HG03025 (cell line): ENCODE data around the gene NCKAP5.

Experiments used
- ATAC-seq: cut with Tn5 transposase; IDR thresholded peaks from one replicate; pipeline ENCODE4 v1.9.1; 2021; ENCODE audit warnings: mild to moderate bottlenecking, moderate library complexity; ENCODE audit not compliant: unreplicated experiment, low FRiP score

Gene NCKAP5

DNA sequence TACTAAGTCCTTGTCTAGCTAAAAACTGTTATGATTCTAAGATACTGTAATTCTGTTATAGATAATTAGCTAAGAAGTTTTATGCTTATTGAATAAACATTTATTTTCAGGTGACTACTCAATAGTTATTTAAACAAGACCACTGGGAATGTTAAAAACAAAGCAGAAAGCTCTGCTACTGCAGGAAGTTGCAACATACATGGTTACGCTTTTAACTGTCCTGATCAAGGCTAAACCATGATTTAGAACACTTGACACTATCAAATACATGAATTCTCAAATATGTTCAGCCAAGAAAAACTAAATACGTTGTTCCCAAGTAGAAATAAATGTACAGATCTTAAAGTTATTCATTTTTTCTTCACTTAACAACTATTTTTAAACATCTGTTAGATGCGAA, 263.9 kb downstream of the NCKAP5 start:
- ATAC-seq: no peak

DNA sequence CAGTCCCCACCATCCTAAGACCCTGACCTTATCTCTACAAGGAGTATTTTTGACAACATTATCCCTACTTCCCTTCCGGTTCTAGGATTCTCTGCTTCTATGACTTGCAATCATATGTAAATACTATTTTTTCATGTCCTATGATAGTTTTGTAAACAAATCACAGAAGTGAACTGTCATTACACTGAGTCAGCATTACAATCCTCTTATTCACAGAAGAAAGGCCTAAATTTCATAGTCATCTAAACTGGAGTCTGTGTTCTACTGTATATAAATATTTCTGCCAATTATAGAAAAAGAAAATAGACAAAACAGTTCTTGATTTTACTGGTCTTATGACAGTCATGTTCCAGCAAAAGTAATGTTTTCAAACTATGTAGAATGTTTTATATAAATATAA, 265.1 kb downstream of the NCKAP5 start:
- no peak for ATAC-seq

GRCh38 chr2:133296401-133296800, 271.9 kb downstream of the NCKAP5 start:
- no peak for ATAC-seq

DNA sequence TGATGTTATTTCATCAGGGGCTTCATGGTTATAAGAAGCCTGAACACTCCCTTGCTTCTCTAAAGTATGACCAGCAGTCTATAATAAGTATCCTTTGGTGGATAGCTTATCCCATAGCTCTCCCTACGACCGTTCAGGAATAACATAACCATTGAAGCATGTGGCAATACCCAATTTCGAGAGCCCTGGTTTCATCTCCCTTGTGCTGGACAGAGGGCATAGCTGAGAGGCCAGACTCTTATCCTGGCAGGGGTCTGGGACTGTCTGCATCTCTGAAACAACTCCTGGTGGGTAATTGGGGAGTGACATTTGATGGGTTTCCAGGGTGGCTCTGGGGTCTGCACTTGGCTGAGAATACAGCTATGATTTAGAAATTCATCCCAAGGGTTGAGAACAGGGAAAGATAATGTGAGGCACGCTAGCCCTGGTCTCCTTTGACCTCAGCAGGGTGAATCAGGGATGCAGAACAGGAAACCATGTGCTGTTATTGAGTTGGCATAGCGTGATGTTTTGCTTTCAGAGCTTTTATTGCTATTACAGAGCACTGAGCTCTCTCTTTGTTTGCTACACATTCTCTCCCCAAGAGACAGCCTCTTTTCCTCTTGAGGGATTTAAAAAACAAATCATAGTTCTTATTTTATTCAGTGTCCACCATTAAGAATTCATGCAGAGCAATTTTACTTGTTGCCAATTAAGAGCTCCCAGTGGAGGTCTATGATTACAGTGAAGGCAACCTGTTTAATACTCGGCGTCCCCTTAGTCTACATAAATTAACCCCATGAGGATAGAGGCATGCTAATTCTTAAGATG, 274.5 kb downstream of the NCKAP5 start:
- ATAC-seq: no peak

- no peak for ATAC-seq
Observed at GRCh38 chr2:133292259-133292658, 276.0 kb downstream of the NCKAP5 start.

DNA sequence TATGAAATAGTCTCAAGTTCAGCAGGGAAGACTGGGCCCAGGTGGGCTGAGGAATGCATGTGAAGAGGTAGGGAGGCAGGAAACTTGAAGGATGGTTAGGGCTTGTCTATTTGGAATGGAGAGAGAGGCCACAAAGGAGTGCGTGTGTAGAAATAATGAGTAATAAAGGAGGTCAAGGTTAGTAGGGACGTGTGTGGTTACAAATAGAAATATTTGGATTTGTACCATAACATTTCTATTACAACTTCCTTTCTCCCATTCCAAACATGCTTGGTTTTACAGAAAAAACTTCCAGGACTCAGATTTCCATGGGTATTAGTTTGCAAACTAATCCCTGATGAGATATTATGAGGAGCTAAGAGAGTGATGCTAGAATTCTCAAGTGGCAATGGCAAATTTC, 280.6 kb downstream of the NCKAP5 start:
- no peak for ATAC-seq

DNA sequence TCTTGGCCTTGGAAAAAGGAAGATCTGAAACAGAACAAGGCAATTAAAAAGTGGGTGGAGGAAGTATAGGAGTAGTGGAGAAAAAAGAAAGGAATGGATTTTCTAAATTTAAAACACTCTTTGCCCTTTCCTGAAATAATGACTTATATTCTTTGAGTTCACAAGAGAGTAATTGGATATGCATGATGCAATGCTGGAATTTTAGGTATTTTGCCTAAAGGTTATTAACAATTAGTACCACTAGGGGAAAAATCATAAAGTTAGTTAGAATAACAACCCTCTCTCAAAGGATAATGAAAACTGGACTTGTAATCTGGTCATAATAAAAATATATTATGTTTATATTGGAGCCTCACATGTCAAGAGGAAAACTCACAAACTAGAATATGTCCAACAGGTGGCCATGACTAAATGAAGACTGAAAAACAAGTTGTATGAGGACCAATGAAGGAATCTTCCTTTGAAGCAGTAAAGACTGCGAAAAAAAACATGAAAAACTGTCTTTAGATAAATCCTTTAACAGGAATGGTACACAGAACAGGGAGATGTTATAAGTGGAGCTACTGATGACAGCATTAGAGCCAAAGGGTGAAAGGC, 281.8 kb downstream of the NCKAP5 start:
- no peak for ATAC-seq

- no peak for ATAC-seq
Observed at GRCh38 chr2:133273031-133273430, 295.2 kb downstream of the NCKAP5 start.

GRCh38 chr2:133271105-133271504, 297.2 kb downstream of the NCKAP5 start:
- no peak for ATAC-seq

DNA sequence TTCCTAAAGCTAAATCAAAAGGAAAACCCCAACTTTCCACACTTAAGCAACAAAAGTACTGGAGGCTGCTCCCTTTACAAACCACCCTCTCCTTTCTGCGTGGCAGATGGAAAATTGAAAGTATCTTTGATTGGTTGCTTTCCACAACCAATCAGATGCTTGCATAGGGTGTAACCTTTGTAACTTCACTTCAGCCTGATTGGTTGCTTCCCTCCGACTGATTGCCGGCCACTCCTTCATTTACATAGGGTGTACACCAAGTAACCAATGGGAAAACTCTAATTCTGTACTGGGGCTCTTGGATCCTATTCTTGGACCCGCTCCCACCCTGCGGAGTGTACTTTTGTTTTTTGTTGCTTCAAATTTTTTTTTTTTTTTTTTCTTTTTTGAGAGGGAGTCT, 297.7 kb downstream of the NCKAP5 start:
- no peak for ATAC-seq

- no peak for ATAC-seq
Observed at GRCh38 chr2:133266926-133267590, 301.2 kb downstream of the NCKAP5 start.

DNA sequence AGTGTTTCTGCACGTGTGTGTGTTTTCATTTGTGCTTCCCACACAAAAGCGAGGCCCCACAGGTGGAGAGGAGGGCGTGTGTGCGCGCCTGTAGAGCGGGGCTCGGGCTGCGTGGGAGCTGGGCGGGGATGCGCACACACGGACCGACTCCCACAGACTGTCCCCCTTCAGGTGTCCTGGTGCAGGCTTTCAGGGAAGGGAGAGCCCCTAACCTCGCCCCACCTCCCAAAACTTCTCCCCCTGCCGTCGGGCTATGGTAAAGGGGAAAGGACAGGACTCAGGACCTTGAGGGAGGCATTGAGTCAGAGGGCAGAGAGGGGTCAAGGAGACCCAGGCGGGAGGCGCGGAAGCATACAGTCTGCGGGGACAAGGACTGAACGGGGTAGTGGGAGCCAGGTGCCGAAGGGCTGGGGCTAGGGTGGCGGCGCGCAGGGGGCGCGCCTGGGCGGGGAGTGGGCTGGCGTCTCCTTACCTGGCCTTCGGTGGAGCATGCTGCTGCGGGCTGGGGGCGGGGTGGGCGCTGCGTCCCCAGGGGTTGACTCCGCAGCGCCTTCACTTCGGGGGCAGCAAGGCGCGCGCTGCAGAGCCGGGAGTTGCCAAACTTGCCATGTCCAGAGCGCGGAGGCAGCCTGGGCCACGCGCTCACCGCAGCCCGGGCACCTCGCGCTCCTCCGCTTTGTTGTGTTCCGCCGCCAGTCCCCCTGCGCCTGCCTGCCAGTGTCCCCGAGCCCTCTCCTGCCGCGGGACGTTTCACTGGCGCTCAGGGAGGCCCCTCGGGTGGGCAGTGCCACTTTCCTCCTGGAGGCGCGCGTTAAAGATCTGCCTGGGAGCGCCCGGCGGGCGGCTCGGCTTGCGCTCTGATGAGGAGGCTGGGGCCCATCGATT, 302.0 kb downstream of the NCKAP5 start:
- ATAC-seq: no peak

DNA sequence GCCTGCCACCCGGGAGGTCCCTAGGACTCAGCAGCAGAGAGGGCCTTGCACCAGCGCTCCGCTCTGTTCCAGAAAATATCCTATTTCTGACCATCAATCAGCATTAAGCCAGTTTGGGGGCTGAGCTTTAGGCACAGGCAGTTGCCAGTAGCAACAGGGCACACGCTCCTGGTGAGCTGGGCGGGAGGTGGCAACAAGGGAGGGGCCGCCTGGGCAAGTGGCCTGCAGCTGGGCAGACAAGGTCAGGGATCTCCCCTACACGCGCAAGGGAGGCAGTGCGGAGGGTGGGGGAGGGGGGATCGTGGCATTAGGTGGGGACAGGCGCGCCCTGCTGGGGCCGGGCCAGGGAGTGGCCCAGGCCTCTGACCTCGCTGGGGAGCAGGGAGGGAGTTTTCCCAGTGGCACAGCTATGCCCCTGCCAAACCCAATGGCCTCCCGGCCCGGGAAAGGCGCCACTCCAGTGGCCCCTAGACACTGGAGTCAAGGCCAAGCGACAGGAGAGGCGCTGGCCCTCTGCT, 302.8 kb downstream of the NCKAP5 start:
- ATAC-seq: no peak

DNA sequence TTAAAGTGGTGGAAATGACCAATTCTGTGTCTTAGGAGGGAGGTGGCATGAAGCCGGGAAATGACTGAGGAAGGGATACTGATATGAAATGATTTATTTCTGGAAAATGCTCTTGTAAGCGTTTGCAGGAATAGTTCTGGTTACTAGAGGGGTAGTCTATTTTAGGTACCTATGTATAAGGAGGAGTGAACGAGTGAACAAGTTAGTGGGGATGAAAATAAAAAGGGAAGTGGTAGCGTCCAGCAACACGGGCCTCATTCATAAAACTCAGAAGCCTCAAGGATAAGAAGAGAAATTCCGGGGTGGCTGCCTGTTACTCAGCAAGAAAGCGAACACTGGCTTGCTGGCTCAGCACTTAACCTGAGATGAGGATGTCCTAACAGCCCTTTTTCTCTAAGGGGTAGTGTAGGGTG, 303.3 kb downstream of the NCKAP5 start:
- no peak for ATAC-seq

DNA sequence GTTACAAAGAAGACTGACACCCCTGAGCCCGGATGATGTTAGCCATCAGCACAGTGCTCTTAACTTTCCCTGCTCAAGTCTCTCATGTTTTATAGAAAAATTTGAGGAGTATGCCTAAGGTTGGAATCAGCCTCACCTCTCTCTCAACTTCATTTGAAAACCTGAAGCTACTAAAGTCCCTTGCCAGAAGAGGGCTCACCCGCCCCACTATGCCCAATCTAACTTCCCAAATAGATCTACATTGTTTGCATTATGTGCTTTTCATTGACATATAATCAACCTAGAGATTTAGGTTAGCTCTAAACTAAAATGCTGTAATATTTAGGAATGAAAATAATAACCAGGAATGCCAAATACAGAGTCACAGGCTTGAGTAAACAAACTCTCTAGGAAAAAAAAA, 305.4 kb downstream of the NCKAP5 start:
- ATAC-seq: no peak

- no peak for ATAC-seq
Observed at GRCh38 chr2:133255360-133255759, 312.9 kb downstream of the NCKAP5 start.

- no peak for ATAC-seq
Observed at GRCh38 chr2:133253793-133254192, 314.5 kb downstream of the NCKAP5 start.

DNA sequence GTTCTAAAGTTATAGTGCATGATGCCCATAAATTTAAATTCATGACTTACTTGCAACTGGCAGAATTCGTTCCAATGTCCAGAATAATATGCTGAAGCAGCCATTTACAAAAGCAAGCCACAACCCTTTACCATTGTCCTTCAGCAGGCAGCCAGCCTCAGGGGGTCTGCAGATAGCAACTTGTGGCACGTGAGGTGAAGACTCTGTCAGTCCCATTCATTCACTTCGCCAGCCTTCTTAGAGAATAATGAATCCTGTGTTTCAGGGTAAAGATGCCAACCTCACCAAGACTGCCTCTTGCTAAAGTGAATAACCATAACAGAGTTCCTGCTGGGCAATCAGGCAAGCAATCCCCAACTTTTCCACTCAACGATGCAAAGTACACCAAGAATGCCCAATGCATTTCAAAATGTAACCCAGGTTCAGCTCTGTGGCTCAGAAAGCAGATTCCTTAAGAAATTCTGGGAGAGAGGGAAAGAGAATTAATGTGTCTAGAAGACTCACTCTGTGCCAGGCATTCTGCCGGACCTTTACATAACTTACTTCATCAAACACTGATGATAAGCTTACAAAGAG, 315.4 kb downstream of the NCKAP5 start:
- no peak for ATAC-seq

DNA sequence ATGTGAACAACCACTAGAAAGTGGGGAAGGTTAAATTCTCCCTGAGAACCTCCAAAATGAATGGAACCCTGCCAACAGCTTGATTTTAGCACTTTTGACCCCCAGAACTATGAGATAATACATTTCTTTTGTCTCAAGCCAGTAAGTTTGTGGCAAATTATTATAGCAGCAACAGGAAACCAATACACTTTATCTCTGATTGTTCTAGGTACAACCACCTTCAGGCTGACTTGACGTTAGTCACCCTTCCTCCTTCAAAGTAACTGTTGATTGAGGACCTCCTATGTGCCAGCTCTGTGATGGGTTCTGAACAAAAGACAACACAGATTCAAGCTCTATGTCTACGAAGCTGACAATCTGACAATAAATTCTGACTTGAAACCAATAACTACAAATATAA, 318.9 kb downstream of the NCKAP5 start:
- ATAC-seq: no peak

GRCh38 chr2:133248264-133248663, 320.0 kb downstream of the NCKAP5 start:
- ATAC-seq: no peak
